Panc1 (cell line): Measurements from ENCODE around the gene TJP1.

ENCODE experiments used
- CTCF ChIP-seq: fragments of 450-650 bp; IDR thresholded peaks from 2 replicates; pipeline ENCODE4 v1.5.1; 2017; ENCODE audit warnings: mild to moderate bottlenecking
- POLR2AphosphoS5 ChIP-seq: IDR thresholded peaks from 2 replicates; pipeline ENCODE4 v1.6.1; 2012; ENCODE audit warnings: mild to moderate bottlenecking, low read depth, low read length, moderate library complexity

DNA sequence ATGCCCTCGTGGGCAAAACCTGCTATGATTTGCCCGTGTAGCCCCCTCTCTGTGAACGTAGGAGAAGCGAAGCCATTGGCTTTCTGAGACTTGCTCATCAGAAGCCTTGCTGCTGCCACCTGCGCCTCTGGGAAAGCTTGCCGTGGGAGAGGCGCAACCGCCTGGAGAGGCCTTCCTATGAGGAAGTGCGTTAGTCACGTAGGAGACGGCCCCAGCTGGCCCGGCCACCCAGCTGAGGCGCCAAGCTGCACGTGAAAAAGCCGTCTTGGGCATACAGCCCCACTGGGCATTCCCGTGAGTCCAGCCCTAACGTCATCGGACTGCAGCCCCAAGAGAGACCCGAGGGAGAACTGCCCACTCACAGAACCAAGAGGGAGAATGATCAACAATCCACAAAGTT lies 49.1 kb upstream of the TJP1 start:
- TF ChIP-seq CTCF, result no peak
- TF ChIP-seq POLR2AphosphoS5, result no peak
